Renal cortical epithelial cell (primary cell): ENCODE measurements around the gene HOXC6. TPM values are rescaled to one million over a fixed set of nuclear protein-coding genes. Genes with fewer than 3 reads are reported as not detected.

ENCODE experiments used
- DNase-seq: peaks from one replicate; pipeline ENCODE4 v3.0.0-alpha.2; 2011; ENCODE audit warnings: low read depth
- total RNA-seq: library from RNA; depleted of rRNA; stranded (reverse); fragments of >200 nt; gene quantifications from 2 replicates; pipeline ENCODE4 v1.2.3, GENCODE V29; 2014

HOXC6 gene
- total RNA-seq, 1 donor from 2014 or later, result 6.0 TPM

DNA sequence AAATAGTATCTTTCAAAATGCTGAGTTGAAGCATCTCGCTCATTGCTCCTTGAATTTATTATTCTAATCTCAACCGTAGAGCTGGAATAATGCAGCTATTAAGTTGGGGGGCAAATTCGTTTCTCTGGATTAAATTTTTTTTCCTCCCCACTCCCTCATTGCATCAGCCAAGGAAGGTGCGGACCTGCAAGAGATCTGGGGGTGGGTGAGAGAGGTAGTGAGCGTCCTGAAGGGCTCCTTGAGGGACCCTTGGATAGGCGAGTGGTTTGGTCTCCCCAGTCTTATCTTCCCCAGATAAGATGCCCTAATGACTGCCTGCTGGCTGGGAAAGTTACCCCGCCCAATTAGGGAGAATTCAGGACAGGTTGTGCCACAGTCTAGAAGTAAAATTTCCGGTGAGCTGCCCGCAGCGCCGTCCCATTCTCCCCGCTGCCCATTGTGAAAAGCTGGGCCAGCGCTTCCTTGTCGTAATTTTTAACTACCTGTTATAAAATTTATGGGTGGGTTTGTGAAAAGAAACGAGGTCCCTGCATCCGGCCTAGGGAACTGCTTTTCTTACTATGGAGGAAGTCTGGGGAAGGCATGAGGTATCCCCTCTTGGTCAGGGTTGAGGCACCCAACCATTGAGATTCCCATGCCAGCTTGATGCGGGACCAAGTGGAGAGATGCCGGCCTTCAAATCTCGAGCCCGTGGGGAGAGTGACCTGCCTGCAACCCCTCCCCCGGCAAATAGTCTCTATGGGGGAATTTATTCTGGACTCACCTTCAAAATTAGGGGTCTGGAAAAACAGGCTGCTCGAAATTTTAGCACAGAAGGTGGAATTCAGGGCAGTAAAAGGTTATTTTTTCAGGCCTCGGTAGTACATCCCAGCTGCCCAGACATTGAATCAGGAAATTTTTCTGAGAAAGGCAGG lies 13.0 kb upstream of the HOXC6 start:
- no peak for DNase-seq

DNA sequence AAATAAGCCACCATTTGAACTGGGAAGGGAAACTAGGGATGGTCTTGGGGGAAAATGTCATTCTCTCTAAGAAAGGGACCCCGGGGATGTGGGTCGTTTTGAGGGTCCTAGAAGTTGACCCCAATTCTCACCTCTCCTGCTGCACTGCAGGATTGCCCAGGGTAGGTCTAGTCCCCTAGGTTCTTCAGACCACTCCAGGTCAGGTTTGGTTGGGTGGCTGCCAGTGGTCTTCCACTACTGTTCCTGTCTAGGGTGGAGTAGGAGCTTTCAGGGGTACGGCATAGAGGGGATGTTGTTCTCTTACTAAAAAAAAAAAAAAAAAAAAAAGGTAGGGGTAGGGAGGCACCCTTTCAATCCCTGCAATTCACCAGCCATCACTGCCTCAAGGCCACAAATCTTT lies 12.2 kb upstream of the HOXC6 start:
- DNase-seq, result no peak

DNA sequence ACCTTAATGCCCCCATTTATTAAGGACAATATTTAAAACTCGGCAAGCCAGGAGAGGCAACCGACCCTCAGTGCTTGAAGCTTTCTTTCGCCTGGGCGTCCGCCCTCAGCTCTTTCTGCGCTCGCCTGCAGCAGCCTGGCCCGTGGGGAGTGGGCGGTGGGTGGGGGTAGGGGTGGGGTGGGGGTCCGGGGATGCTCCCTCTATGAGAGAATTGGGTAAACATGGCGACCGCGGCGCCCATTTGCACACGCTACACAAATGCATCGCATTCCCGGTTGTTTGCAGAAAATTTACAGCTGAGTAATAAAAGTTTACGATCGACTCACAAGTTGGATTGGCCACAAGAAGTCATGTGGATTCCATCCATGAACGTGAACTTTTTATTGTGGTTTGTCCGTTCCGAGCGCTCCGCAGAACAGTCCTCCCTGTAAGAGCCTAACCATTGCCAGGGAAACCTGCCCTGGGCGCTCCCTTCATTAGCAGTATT lies 11.7 kb upstream of the HOXC6 start:
- peak; percentile 92 for DNase-seq

DNA sequence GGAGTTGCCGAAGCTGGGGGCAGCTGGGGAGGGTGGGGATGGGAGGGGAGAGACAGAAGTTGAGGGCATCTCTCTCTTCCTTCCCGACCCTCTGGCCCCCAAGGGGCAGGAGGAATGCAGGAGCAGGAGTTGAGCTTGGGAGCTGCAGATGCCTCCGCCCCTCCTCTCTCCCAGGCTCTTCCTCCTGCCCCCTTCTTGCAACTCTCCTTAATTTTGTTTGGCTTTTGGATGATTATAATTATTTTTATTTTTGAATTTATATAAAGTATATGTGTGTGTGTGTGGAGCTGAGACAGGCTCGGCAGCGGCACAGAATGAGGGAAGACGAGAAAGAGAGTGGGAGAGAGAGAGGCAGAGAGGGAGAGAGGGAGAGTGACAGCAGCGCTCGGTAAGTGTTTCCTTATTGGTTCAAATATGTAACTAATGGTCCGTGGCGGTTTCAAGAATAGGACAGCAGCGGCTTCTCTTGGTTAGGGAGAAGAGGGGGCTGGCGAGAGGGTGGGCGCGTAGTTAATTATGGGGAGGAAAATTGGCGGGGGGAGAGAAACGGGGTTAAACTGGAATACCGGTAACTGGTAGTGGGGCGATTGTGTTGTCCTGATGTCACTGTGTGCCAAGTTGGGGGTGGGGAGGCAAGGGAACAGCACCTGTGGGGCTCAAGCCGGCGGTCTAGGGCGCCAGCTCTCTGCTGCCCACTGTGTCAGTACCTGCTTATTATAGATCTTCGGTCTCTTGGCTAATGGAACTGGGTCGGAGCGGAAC lies 11.0 kb upstream of the HOXC6 start:
- DNase-seq, result peak; percentile 64

DNA sequence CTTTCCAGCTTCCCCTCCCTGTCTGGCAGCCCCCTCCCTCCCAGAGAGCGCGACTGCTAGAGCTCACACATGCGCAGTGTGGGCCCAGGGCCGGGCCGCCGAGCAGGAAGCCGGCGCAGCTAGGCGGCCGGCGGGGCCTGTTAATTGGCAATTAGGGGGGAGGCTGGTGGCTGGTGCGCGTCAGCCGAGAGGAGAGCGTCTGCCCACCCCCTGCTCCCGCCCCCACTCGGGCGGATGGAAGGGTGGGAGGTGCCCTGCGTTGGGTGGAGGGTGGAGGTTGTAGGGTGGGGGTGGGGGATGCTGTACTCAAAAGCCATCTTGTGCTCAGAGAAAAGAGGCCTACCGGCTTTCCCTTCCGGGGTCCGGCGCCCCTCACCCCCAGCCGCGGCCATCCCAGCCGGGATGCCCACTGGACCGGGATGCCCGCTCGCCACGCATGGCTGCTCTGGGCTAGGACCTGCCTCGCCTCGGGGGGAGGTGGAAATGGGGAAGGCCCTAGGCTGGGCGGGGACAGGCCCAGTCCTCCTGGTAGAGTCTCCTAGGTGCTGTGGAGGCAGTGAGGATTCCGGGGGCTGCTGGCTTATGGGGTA lies 10.3 kb upstream of the HOXC6 start:
- DNase-seq, result peak; percentile 86

DNA sequence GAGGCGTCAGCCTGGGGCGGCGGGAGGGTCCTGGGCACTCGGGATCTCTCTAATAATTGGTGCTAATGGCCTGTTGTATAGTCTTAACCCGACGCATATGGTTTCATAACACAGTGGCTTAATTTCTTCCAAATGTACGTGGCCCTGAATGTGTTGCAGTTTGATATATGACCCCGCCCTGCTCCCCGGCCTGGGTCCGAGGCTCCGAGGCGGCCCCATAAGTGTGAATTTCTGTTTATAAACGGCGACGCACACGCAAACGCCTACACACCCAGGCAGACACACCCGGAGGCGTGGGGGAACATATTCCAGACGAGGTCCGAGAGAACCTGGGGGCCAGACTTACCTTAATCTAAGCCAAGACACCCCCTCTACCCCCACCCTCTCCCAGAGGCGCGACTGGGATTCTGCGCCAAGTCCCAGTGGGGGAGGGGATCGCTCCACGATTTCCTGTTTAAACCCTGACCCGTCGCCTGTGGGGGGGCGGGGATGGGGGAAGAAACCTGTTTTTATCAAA lies 9.7 kb upstream of the HOXC6 start:
- DNase-seq, result no peak

DNA sequence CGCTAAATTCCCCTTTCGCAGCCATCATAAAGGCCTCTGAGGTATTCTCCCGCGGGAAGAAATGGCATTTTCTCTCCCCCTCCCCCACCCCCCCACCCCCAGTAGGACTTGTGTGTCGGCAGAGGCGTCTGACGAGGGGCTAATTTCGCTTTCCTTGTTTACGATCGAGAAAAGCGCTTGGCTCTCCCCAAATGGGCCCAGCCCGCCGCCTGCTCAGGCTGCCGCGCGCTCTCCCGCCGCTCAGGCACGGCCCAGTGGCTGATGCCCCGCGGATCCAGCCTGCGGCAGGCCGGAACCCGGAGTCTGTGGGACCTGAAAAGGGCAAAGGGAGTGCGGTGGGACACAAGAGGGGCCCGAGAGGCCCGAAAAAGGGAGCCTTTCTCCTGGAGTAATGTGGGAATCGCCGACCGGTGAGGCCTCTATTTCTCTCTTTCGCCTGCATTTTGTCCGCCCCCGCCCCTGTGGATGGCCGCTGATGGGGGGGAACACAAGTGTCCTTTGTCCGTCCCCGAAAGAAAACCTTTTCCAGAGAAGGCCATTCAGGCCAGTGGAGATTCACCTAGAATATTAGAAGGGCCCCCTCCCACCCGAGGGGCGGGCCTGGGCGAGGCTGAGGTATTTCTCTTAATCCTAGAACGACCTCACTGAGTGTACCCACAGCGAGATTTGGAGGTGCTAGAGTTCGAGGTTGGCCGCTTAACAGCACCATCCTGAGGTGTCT lies 9.0 kb upstream of the HOXC6 start:
- no peak for DNase-seq

DNA sequence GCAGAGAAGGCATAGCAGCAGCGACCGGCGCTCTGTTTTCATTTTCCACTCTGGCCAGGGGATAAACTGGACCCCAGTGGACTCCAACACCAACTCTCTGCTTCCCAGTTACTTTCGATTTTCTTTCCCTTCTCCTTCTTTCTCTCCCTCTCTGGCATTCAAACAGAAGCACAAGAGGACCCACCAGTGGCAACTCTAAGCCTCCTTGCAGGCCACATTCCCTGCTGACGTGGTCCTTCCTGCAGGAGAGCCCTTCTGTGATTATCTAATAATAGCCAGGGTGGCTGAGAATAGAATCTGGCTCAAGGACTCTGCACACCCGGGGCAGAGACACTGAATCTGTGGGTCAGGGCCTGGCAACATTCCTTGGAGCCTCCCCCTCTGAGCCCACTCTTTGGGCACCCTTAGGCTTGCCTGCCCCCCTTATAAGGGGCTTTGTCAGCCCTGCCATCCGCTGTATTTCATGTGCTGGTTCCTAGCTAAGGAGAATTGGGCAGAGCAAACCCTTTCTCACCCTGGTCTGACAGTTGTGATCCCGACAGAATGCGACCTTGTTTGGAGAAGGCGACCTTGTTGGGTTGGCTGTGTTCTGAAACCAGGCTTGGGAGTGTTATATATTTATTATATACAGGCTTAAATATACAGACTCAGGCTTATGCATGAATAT lies 8.2 kb upstream of the HOXC6 start:
- DNase-seq, result no peak

DNA sequence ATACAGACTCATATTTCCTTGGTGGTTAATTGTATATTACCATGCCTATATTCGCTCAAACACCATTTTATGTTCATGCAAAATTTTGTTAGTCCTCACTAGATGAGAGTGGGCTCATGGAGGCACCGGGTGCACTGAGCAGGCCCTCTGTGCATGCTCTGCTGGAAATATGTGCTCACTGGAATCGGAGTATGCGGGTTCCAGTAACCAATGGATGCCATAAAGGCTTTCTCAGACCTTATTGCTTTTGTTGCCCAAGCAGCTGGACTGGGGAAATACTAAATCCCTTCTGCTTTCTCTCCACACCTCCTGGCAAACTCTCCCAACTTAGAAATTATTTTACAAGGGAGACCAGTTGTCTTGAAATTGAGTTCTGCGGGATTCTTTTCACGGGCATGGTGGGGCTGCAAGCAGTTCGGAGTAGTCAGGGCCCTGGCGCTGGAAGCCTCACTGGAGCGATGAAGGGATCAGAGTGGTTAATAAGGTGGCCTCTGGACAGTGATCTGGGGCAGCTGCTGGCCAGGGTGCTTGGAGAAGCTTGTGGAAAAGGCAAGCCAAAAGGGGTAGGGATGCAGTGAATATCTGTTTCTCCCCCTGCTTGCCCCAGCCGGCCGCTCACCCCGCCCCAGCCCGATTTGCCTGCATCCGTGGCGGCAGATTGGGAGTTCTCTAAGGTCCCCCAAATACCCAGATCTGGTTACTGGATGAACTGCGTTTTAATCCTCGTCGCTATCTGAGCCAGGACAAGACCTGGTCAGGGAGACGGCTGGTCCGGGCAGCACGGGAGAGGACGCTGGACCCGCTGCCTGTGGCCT lies 7.4 kb upstream of the HOXC6 start:
- DNase-seq, result no peak

DNA sequence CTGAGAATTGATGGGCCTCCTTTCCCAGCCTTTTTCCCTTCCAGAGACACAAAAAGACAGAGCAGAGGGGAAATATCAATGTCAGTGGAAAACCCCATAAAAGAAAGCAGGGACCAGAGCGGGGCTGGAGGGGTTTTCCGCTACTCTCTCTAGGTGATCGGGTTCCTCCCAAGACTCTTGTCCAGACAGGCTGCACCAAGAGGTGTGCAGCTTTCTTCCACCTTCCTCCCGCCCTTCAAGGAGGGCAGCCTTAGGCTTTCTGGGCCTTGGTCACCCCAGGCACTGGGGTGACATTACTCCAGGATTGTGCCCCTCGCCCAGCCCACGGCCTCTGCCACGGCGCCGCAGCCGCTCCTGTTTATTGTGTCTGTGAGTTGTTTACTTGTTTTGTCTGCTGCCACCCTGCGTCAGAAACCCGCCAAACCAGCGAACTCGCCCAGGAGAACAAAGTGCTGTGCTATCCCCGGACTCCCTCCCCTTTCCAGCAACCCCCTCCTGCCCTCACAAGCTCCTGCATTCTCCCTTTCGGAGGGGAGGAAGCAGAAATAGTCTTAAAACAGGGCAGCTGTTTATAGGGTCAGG lies 6.7 kb upstream of the HOXC6 start:
- DNase-seq, result no peak

DNA sequence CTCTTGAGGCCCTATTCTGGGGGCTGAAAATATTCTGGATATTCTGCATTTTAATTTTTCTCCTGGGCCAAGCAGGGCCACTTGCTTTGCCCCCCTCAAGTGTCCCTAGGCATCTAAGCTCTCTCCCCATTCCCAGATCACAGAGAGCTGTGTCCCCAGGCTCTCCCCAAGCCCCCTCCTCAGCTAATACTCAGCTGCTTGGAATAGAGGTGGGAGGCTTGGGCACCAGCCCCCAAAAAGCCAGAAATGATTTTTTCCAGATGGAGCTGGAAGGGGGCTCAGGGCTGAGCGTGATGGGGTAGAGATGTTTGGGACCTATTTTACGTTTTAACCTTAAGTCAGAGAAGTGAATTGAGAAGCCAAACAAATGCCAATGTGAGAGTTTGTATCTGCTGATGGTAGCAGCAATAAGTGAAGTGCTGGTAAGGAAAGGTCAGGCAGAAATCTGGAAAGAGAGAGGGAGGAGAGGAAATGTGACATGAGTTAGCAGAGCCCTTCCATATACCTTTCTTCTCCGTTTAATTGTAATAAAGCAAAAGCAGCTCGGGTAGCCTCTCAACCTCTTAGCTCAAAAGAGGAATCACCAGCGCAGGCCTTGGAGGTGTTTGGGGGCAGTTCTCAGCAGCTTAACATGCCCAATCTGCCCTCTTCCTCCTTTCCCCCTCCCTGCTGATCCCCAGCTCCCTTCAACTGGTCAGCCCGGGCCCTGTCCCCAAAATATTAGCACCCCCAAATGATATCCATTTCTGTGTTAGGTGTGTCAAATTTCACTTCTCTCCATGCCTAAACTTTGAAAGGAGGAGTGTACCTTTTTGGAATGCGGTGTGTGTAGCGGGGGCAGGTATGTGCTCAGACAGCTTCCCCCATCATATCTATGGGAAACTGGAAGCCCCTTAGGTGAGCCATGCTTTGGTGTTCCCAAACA lies 5.0 kb upstream of the HOXC6 start:
- DNase-seq, result no peak

DNA sequence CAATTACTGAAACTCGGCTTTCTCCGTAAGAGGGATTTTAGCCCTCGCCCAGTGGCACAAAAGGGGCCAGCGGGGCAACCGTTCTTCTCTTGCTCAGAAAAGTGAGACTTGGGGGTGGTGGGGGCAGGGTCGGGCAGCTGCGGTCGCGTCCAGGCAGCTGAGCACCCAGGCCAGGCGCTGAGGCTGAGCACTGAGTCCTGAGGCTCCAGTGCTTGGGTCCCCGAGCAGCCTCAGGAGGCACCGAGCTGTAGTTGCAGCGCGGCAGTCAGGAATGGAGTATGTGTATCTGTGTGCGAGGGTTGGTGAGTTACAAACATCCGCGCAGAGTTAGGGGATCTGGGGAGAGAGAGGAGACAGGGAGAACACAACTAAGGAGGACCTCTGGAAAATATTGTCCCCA lies 4.1 kb upstream of the HOXC6 start:
- no peak for DNase-seq

DNA sequence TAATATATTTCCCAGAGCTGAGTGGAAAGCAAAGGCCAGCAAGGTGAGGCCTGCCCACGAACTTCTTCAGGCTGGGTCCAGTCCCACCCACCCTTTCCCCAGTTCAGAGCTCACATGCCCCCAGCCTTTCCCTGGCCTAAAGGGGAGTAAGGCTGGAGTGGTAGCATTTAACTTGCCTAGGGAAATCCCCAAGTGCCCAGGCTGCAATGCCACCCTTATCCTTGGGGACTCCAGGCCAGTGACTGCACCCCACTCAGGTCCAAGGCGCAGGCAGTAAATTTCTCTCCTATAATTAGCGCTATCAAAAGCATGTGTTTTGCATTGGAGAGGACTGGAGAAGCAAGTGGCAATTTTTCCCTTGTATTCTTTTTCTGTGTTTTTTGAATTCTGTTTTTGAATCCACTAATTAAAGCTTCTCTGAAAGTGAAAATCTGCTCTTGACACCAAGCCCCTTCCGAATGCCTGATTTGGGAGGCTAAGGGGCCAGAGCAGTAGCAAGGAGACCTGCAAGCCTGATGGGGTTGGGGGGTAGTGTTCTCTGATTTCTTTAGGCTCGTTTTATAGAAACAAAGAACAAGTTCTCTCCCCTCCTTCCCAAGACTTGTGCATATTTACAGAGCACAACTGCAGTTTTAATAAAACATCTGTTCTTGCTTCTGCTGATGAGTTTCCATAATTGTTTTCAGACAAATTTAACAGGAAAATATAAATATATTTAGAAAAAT lies 3.5 kb upstream of the HOXC6 start:
- no peak for DNase-seq

DNA sequence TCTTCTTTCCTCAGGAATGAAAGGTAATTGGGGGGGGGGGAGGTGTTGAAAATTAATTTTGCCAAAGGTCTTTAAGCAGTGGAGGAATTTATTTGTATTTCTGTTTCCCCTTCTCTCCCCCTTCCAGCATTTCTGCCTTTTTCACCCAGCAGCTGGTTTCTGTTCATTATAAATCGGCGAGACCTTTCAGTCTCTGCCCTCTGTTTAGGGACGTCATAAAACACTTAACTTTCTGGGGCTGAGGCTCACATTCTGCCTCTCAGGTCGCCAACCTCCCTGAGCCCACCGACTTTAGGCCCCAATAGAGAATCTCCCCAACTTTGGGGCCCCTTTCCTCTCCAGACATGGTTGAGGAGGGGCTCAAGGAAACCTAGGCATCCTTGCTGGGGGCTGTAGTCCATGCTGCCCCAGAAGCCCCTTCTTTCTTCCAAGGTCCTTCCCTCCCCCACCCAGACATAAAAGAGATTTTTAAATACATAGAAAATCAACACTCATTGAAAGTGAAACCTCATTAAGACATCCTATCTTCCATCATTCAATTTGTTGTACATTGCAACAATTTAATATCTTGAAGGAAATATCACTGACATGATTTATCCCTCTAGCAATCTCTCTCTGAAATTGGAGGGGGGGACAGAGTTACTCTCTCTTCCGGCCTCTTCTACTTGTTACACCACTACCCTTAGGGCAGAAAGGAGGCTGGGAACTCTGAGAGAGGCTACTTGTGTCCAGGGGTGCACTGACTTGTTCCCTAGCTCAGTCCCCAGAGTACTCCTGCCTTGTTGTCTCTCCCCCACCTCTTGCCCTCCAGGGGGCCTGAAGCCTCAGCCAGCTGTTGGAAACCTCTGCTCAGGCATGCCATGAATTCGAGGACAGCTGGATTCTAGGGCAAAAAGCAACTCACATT lies 2.5 kb upstream of the HOXC6 start:
- no peak for DNase-seq

DNA sequence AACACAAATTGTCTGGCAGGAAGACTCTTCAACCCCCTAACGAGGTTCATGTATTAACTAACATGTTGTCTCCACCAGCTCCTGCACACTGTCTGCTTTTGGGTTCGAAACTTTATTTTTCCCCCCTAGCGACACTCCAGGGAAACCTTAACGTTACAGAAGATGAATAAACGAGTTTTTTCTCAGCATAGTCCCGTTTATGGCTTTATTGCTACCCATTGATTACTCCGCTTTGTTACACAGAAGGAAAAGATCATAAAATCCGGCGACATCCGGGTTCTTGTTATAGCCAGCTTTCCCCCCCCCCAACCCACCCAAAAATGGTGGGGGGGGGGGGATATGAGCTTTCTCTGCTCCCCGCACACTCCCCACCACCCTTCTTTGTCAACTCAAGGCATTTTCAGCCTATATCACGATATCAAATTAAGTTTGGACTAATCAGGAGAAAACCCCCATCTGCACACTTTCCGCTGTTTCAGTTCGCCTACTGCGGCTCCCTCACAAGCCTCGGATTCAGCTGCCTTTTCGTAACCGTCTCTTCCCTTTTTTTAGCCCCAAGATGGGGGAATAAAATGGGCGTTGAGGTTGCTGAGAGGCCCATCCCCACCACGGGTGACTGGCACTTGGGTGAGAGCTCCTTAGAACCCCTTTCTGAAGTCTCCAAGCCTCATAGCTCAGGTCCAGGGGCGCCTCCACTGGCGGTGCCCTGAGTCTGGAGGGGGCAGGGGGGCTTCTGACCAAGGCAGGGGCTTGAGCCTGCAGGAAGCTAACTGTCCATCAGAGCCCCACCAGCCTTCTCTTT lies 1.4 kb upstream of the HOXC6 start:
- DNase-seq, result no peak

DNA sequence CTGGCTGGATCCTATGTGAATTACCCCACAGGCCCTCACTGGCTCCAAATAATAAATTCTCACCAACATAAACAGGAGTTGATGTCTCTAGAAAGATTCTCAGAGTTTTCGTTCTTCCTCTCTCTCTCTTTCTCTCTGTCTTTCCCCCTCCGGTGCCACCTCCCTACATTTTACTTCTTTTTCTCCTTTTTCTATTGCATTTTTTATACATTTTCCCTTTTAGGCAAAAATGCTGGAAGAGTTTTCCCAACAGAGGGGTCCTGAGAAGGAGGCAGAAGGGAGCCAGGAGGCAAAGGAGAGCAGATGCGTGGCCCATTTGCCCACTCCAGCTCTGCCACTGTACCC lies 826 bp upstream of the HOXC6 start:
- DNase-seq, result no peak
